SK-MEL-5 (cell line): ENCODE measurements around the gene PTPN7. TPM values are rescaled to one million over a fixed set of nuclear protein-coding genes. Genes with fewer than 3 reads are reported as not detected.

ENCODE experiments used
- DNase-seq: peaks from one replicate; pipeline ENCODE4 v3.0.0-alpha.2; 2016; ENCODE audit warnings: low read depth, low spot score
- in situ Hi-C: cut with HindIII; loops from 2 replicates; pipeline ENCODE4 v1.10.0; 2016; ENCODE audit warnings: low sequenced_read_pairs, high pct_unique_total_duplicates, low pct_unique_long_range_greater_than_20kb
- polyA plus RNA-seq, 2 experiments: library from polyadenylated mRNA; depleted of rRNA; stranded (reverse); fragments of >200 nt; gene quantifications; 2 replicates each; pipeline ENCODE4 v1.2.3, GENCODE V29; 2015
- total RNA-seq: library from RNA; depleted of rRNA; stranded (reverse); fragments of >200 nt; shearing (Covaris generic); gene quantifications from 2 replicates; pipeline ENCODE4 v1.2.3, GENCODE V29; 2014; rRNA removed

The PTPN7 gene
- total RNA-seq: not detected in 2 replicates
- 0.26 TPM in 1 of 2 replicates, not detected in the other for polyA plus RNA-seq (2015; cell fraction: cytosol; rRNA removed)
- polyA plus RNA-seq (2015; cell fraction: nucleus; rRNA removed): not detected in 2 replicates

- no peak for DNase-seq
- in situ Hi-C loops: no loop called here
Observed at GRCh38 chr1:202160377-202160940, at the start of gene PTPN7. Gene PTPN7 (minus strand): TSS chr1:202160602. CDS start chr1:202159402, 1,200 bp downstream.

GRCh38 chr1:202208351-202208857 lies 48.0 kb upstream of the PTPN7 start:
- DNase-seq: no peak
- in situ Hi-C loops: loop anchor here (25.0 kb wide), 1 partner anchor 104 kb away; no protein-coding TSS in a partner anchor

GRCh38 chr1:202207292-202207691 lies 46.9 kb upstream of the PTPN7 start:
- in situ Hi-C loops: loop anchor here (25.0 kb wide), 1 partner anchor 105 kb away; no protein-coding TSS in a partner anchor
- peak; percentile 30 for DNase-seq

GRCh38 chr1:202205523-202206190 lies 45.3 kb upstream of the PTPN7 start:
- in situ Hi-C loops: loop anchor here (25.0 kb wide), 1 partner anchor 107 kb away; no protein-coding TSS in a partner anchor

GRCh38 chr1:202204065-202204464 lies 43.7 kb upstream of the PTPN7 start:
- no peak for DNase-seq
- in situ Hi-C loops: loop anchor here (25.0 kb wide), 1 partner anchor 108 kb away; no protein-coding TSS in a partner anchor

More at GRCh38 chr1:202205523-202206190, 45.3 kb upstream of the PTPN7 start:
- DNase-seq: no peak

- no peak for DNase-seq
- in situ Hi-C loops: loop anchor here (25.0 kb wide), 1 partner anchor 109 kb away; no protein-coding TSS in a partner anchor
Observed at GRCh38 chr1:202203238-202204039, 43.0 kb upstream of the PTPN7 start.

- in situ Hi-C loops: loop anchor here (25.0 kb wide), 1 partner anchor 110 kb away; no protein-coding TSS in a partner anchor
- DNase-seq: no peak
Observed at GRCh38 chr1:202202500-202203168, 42.2 kb upstream of the PTPN7 start.

GRCh38 chr1:202201971-202202370 lies 41.6 kb upstream of the PTPN7 start:
- no peak for DNase-seq
- in situ Hi-C loops: loop anchor here (25.0 kb wide), 1 partner anchor 110 kb away; no protein-coding TSS in a partner anchor

GRCh38 chr1:202201266-202201665 lies 40.9 kb upstream of the PTPN7 start:
- DNase-seq: no peak
- in situ Hi-C loops: loop anchor here (25.0 kb wide), 1 partner anchor 111 kb away; no protein-coding TSS in a partner anchor

GRCh38 chr1:202200669-202201068 lies 40.3 kb upstream of the PTPN7 start:
- no peak for DNase-seq
- in situ Hi-C loops: loop anchor here (25.0 kb wide), 1 partner anchor 112 kb away; no protein-coding TSS in a partner anchor

- in situ Hi-C loops: loop anchor here (25.0 kb wide), 1 partner anchor 112 kb away; no protein-coding TSS in a partner anchor
- DNase-seq: peak; percentile 36
Observed at GRCh38 chr1:202200112-202200548, 39.7 kb upstream of the PTPN7 start.

GRCh38 chr1:202199040-202199889 lies 38.9 kb upstream of the PTPN7 start:
- DNase-seq: no peak
- in situ Hi-C loops: no loop called here

GRCh38 chr1:202198366-202198724 lies 37.9 kb upstream of the PTPN7 start:
- DNase-seq: no peak
- in situ Hi-C loops: no loop called here

- DNase-seq: no peak
- in situ Hi-C loops: no loop called here
Observed at GRCh38 chr1:202197653-202198365, 37.4 kb upstream of the PTPN7 start.

GRCh38 chr1:202194328-202194648 lies 33.9 kb upstream of the PTPN7 start:
- no peak for DNase-seq
- in situ Hi-C loops: no loop called here
